Spleen (tissue), 11 donors: Measurements from ENCODE around the gene CPXM2. TPM values are rescaled to one million over a fixed set of nuclear protein-coding genes. Genes with fewer than 3 reads are reported as not detected.

ENCODE experiments used
- DNase-seq: peaks from one replicate; pipeline ENCODE4 v3.0.0-alpha.2; 2020
- H3K27ac ChIP-seq, 8 donors: fragments of 200-600 bp; sonication (generic) in 7 of 8; 1 replicate in 4 of 8; 2 replicates in 4 of 8; pipeline versions ENCODE4 v1.5.0 to v1.8.0; 2016 to 2021; ENCODE audit warnings: inconsistent platforms in 4 of 8, mild to moderate bottlenecking in 4 of 8, moderate library complexity in 1 of 8
- H3K27me3 ChIP-seq, 7 donors: fragments of 200-600 bp; sonication (generic) in 6 of 7; replicated peaks in 1 of 7; 1 replicate in 4 of 7; 2 replicates in 3 of 7; pipeline versions ENCODE4 v1.5.0 to v1.8.0; 2016 to 2021; ENCODE audit warnings: inconsistent platforms in 3 of 7, mild to moderate bottlenecking in 1 of 7
- H3K36me3 ChIP-seq, 6 donors: fragments of 200-600 bp; sonication (generic) in 5 of 6; 1 replicate in 4 of 6; 2 replicates in 2 of 6; pipeline versions ENCODE4 v1.5.0 to v1.8.0; 2016 to 2021; ENCODE audit warnings: inconsistent platforms in 2 of 6
- H3K4me1 ChIP-seq, 6 donors: fragments of 200-600 bp; sonication (generic) in 5 of 6; 1 replicate in 3 of 6; 2 replicates in 3 of 6; pipeline versions ENCODE4 v1.5.0 to v1.8.0; 2016 to 2021; ENCODE audit warnings: inconsistent platforms in 3 of 6
- H3K4me3 ChIP-seq, 8 donors: fragments of 200-600 bp; sonication (generic) in 7 of 8; 1 replicate in 4 of 8; 2 replicates in 4 of 8; pipeline versions ENCODE4 v1.5.0 to v1.8.0; 2016 to 2021; ENCODE audit warnings: inconsistent platforms in 4 of 8, mild to moderate bottlenecking in 4 of 8, moderate library complexity in 2 of 8
- H3K9me3 ChIP-seq, 8 donors: fragments of 200-600 bp; sonication (generic) in 7 of 8; 1 replicate in 4 of 8; 2 replicates in 4 of 8; pipeline versions ENCODE4 v1.5.0 to v1.8.0; 2016 to 2021; ENCODE audit warnings: inconsistent platforms in 4 of 8
- CTCF ChIP-seq, 11 experiments: fragments of 200-600 bp in 7 of 11; fragments of 450-650 bp in 4 of 11; sonication (generic) in 4 of 11; IDR thresholded peaks in 8 of 11; conservative IDR thresholded peaks in 3 of 11; 1 replicate in 7 of 11; 2 replicates in 4 of 11; pipeline versions ENCODE4 v1.4.0 to v1.8.0; 2016 to 2021; ENCODE audit warnings: antibody characterized with exemption in 11 of 11, inconsistent platforms in 4 of 11, mild to moderate bottlenecking in 1 of 11
- POLR2A ChIP-seq, 3 donors: fragments of 450-650 bp; IDR thresholded peaks; one replicate each; pipeline ENCODE4 v1.5.1; 2017; ENCODE audit warnings: antibody characterized with exemption in 3 of 3, mild to moderate bottlenecking in 1 of 3
- POLR2AphosphoS5 ChIP-seq, 3 donors: sonication (generic); formaldehyde crosslinking; IDR thresholded peaks; one replicate each; pipeline ENCODE4 v1.5.1; 2017; ENCODE audit warnings: antibody characterized with exemption in 3 of 3
- WGBS, 5 donors: extraction: QIAGEN DNeasy Blood & Tissue Kit in 3 of 5; methylation state at CpG; one replicate each; pipeline versions ENCODE4 v1.1.5 to v1.1.7; 2013 to 2018; 5-methylcytosine and 5-hydroxymethylcytosine counted together
- intact Hi-C: fragments of 100-400 bp; cut with DNase I; formaldehyde crosslinking; loops from one replicate; pipeline ENCODE4 v1.15.0; 2023; ENCODE audit warnings: low total_unique reads
- polyA plus RNA-seq, 3 donors: library from polyadenylated mRNA; stranded (reverse); fragments of 200-250 nt; gene quantifications; one replicate each; pipeline ENCODE4 v1.2.1, GENCODE V29; 2013
- total RNA-seq, 7 donors: library from RNA; depleted of rRNA in 3 of 7; stranded (reverse); fragments of >200 nt in 3 of 7; fragmentation: NEBNext Ultra II Directional in 4 of 7; extraction: Animal tissue kit (Norgen Biotek cat#: 25700) in 4 of 7; gene quantifications; one replicate each; pipeline versions ENCODE4 v1.1.0 to v1.2.1, GENCODE V29; 2016 to 2021
- donor health status: healthy with polysubstance abuse.
- donor health status: DM: no; HTN: no; CAD: no; lungs with moderate emphysema.
- donor health status: DM: no; HTN: no; CAD: no.
- donor health status: Bipolar disorder and iron deficiency.
- donor health status: healthy.
- donor health status: DM: no; HTN: no; CAD: no.
- donor health status: DM: yes; HTN: yes; CAD: no.

Gene CPXM2
- total and polyA plus RNA-seq, 10 donors: 3.7 to 38.2 (median 21.7) TPM

GRCh38 chr10:123790132-123790885, 101.3 kb downstream of the CPXM2 start:
- H3K4me3 ChIP-seq: no peak overlapping the region
- H3K27me3 ChIP-seq: peaks cover 0 to 21% (median 0%) of the 10 kb centered on the region in 7 donors
- WGBS, 5 donors: 88 to 94% (median 91%) methylated on average over 13 of the region's 13 CpGs
- H3K9me3 ChIP-seq: peaks cover 0 to 17% (median 6%) of the 10 kb centered on the region in 8 donors
- no peak overlapping the region for H3K27ac ChIP-seq
- no peaks in the 10 kb centered on the region for H3K4me1 ChIP-seq
- TF ChIP-seq CTCF (IDR thresholded peaks at IDR 0.05 in 8 of 11, conservative IDR thresholded peaks at IDR 0.05 in 3 of 11): no peak
- no peak for TF ChIP-seq POLR2AphosphoS5 (IDR thresholded peaks at IDR 0.05)
- TF ChIP-seq POLR2A (IDR thresholded peaks at IDR 0.05): no peak
- intact Hi-C loops: no loop called here
- DNase-seq: no peak
- H3K36me3 ChIP-seq: peaks cover 0 to 10% (median 0%) of the 10 kb centered on the region in 6 donors

GRCh38 chr10:123788981-123789380, 102.6 kb downstream of the CPXM2 start:
- Histone ChIP-seq H3K4me3 (no peak overlapping the region), H3K36me3 (peaks cover 0 to 10% (median 0%) of the 10 kb centered on the region in 6 donors), H3K4me1 (no peaks in the 10 kb centered on the region), H3K9me3 (peaks cover 0 to 17% (median 6%) of the 10 kb centered on the region in 8 donors), H3K27me3 (peaks cover 0 to 21% (median 0%) of the 10 kb centered on the region in 7 donors), H3K27ac (no peak overlapping the region)
- TF ChIP-seq POLR2AphosphoS5 (IDR thresholded peaks at IDR 0.05): no peak
- no peak for TF ChIP-seq POLR2A (IDR thresholded peaks at IDR 0.05)
- TF ChIP-seq CTCF (IDR thresholded peaks at IDR 0.05 in 8 of 11, conservative IDR thresholded peaks at IDR 0.05 in 3 of 11): no peak
- intact Hi-C loops: no loop called here
- 62 to 86% (median 81%) methylated on average over 5 of the region's 5 CpGs for WGBS, 5 donors
- DNase-seq: no peak

- no peaks in the 10 kb centered on the region for H3K4me1 ChIP-seq
- peaks cover 0 to 29% (median 0%) of the 10 kb centered on the region in 7 donors for H3K27me3 ChIP-seq
- WGBS, 5 donors: 72 to 86% (median 85%) methylated on average over 5 of the region's 5 CpGs
- no peak for DNase-seq
- TF ChIP-seq POLR2AphosphoS5 (IDR thresholded peaks at IDR 0.05) (no peak), CTCF (IDR thresholded peaks at IDR 0.05 in 8 of 11, conservative IDR thresholded peaks at IDR 0.05 in 3 of 11) (no peak), POLR2A (IDR thresholded peaks at IDR 0.05) (no peak)
- H3K36me3 ChIP-seq: peaks cover 0 to 10% (median 0%) of the 10 kb centered on the region in 6 donors
- peaks cover 0 to 17% (median 6%) of the 10 kb centered on the region in 8 donors for H3K9me3 ChIP-seq
- no peak overlapping the region for H3K4me3 ChIP-seq
- H3K27ac ChIP-seq: no peak overlapping the region
- intact Hi-C loops: no loop called here
These were observed 104.0 kb downstream of the CPXM2 start for GRCh38 chr10:123787566-123787965.

GRCh38 chr10:123786896-123787295, 104.7 kb downstream of the CPXM2 start:
- WGBS, 5 donors: 21 to 50% (median 29%) methylated on average over 1 of the region's 1 CpG
- intact Hi-C loops: no loop called here
- Histone ChIP-seq H3K4me3 (no peak overlapping the region), H3K27me3 (peaks cover 0 to 29% (median 0%) of the 10 kb centered on the region in 7 donors), H3K9me3 (peaks cover 0 to 17% (median 6%) of the 10 kb centered on the region in 8 donors), H3K4me1 (no peaks in the 10 kb centered on the region), H3K36me3 (peaks cover 0 to 10% (median 0%) of the 10 kb centered on the region in 6 donors), H3K27ac (no peak overlapping the region)
- no peak for TF ChIP-seq POLR2AphosphoS5 (IDR thresholded peaks at IDR 0.05)
- no peak for DNase-seq
